NT2/D1 (cell line): Measurements from ENCODE around the gene ACO2.
A peak's percentile ranks its signal among the peaks of the same experiment; 100 is the strongest.
"Not testable (repeated sequence)": the region's sequence is repeated elsewhere in the genome, so short reads cannot be mapped to it uniquely, and the experiment has no call there.

ENCODE experiments used
- DNase-seq: peaks from one replicate; pipeline ENCODE4 v3.0.0-alpha.2; 2011; ENCODE audit warnings: low read depth, low spot score
- H3K27me3 ChIP-seq: 2 replicates; pipeline ENCODE4 v1.6.0; 2011; ENCODE audit warnings: mild to moderate bottlenecking; ENCODE audit not compliant: insufficient read length, insufficient read depth
- H3K36me3 ChIP-seq: 2 replicates; pipeline ENCODE4 v1.6.1; 2011; ENCODE audit warnings: mild to moderate bottlenecking, low read length, mixed read lengths; ENCODE audit not compliant: insufficient read depth, insufficient read length
- H3K4me1 ChIP-seq: 2 replicates; pipeline ENCODE4 v1.5.1; 2011; ENCODE audit not compliant: insufficient read depth, insufficient read length
- H3K4me3 ChIP-seq: 2 replicates; pipeline ENCODE4 v1.5.1; 2011; ENCODE audit warnings: low read depth; ENCODE audit not compliant: insufficient read length
- H3K9ac ChIP-seq: 2 replicates; pipeline ENCODE4 v1.6.0; 2011; ENCODE audit warnings: low read depth; ENCODE audit not compliant: insufficient read length
- H3K9me3 ChIP-seq: 2 replicates; pipeline ENCODE4 v1.5.1; 2011; ENCODE audit warnings: mild to moderate bottlenecking, low read length; ENCODE audit not compliant: insufficient read depth
- SUZ12 ChIP-seq: IDR thresholded peaks from 2 replicates; pipeline ENCODE4 v1.6.1; 2011; ENCODE audit not compliant: insufficient read length, insufficient read depth; ENCODE audit errors: extremely low read depth
- YY1 ChIP-seq: IDR thresholded peaks from 2 replicates; pipeline ENCODE4 v1.6.1; 2011; ENCODE audit not compliant: insufficient read length, insufficient read depth
- ZNF274 ChIP-seq: IDR thresholded peaks from 2 replicates; pipeline ENCODE4 v1.6.1; 2011; ENCODE audit warnings: mild to moderate bottlenecking, low read depth, low read length

ACO2 gene

DNA sequence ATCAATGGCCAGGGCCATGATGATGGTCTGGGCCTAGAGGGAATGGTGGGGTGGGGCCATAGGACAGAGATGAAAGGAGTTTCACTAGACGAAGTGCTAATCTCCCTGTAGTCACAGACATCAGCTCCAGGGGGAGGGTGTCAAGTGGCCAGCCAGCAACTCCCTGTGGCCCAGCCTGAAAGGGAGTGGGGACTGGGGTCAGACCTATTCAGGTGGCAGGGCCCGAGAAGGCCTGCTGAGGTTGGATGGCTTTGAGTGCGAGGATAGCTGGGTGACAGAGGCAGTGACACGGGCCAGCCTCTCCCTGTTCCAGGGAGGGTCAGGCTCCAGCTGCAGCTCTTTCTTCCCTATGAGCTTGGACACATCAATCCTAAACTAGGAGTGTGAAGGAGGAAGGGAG is 33.4 kb upstream of the ACO2 start:
- H3K4me1 ChIP-seq, result no peaks in the 10 kb centered on the region
- no peaks in the 10 kb centered on the region for H3K27me3 ChIP-seq
- H3K4me3 ChIP-seq, result no peak overlapping the region
- no peaks in the 10 kb centered on the region for H3K9me3 ChIP-seq
- no peak for DNase-seq
- no peak overlapping the region for H3K9ac ChIP-seq
- TF ChIP-seq SUZ12 (no peak), YY1 (no peak), ZNF274 (no peak)
- peaks cover 56% of the 10 kb centered on the region for H3K36me3 ChIP-seq

DNA sequence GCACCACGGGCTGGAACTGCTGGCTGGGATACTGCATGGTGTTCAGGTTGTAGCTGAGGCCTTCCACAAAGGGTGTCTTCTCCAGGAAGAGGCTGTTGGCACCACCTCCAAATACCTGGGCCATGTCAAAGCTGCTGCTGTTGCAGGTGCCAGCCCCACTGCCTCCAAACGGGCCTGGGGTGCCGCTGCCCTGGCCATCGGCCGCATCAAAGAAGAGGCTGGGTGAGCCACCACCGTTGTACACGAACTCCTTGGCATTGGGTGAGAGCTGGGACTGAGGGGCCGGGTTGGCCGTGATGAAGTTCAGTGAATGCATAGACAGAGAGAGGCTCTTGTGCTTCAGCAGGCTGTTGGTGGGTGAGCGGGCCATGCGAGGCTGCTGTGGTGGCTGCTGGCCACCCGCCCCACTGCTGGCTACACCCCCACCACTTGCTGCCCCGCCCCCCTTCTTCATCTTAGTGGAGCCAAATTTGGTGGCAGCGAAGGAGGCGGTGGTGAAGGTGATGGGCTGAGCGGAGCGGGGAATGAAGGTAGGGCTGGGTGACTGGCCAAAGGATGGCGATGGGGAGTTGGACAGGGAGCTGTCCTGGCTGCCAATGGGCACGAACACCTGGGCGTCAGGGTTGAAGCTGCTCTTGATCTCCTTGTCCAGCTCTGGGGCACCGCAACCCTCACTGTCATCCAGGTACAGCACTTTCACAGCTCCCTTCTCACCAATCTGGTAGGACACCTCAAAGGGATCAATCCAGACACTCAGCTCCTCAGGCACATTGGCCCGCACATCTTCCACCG is 32.4 kb upstream of the ACO2 start:
- H3K9ac ChIP-seq, result no peak overlapping the region
- no peak for TF ChIP-seq SUZ12
- TF ChIP-seq YY1, result no peak
- no peak for TF ChIP-seq ZNF274
- peaks cover 58% of the 10 kb centered on the region for H3K36me3 ChIP-seq
- H3K9me3 ChIP-seq, result no peaks in the 10 kb centered on the region
- no peak overlapping the region for H3K4me3 ChIP-seq
- H3K27me3 ChIP-seq, result no peaks in the 10 kb centered on the region
- no peak for DNase-seq
- no peaks in the 10 kb centered on the region for H3K4me1 ChIP-seq

DNA sequence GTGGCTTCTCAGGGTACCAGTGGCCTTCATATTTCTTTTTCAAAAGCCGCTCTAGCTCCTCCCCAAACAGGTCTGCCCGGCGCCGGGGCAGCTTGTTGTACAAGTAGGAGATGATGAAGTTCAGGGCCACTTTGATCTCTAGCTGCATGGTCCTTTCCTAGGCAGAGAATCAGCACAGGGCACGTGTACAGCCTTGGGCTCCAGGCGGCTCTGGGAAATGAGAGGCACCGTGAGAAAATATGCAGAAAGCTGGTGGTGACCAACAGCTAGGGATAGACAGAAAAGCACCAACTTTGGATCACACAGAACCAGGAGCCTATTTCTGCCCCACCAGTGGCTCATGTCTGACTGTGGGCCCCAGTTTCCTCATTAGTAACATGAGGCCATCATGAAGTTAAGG is 31.7 kb upstream of the ACO2 start:
- Histone ChIP-seq H3K27me3 (no peaks in the 10 kb centered on the region), H3K9ac (no peak overlapping the region), H3K4me3 (no peak overlapping the region), H3K9me3 (no peaks in the 10 kb centered on the region), H3K36me3 (peaks cover 61% of the 10 kb centered on the region), H3K4me1 (peaks cover 1% of the 10 kb centered on the region)
- DNase-seq, result no peak
- no peak for TF ChIP-seq ZNF274

DNA sequence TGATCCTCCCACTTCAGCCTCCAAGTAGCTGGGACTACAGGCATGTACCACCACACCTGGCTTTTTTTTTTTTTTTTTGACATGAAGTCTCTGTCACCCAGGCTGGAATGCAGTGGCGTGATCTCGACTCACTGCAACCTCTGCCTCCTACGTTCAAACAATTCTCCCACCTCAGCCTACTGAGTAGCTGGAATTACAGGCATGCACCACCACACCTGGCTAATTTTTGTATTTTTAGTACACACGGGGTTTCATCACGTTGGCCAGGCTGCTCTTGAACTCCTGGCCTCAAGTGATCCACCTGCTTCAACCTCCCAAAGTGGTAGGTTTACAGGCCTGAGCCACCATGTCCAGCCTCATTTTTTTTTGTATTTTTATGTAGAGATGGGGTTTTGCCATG is 28.4 kb upstream of the ACO2 start:
- H3K4me3 ChIP-seq, H3K4me1 ChIP-seq, H3K27me3 ChIP-seq, H3K9ac ChIP-seq, H3K9me3 ChIP-seq, DNase-seq: not testable (repeated sequence)
- H3K36me3 ChIP-seq, result peaks cover 65% of the 10 kb centered on the region

DNA sequence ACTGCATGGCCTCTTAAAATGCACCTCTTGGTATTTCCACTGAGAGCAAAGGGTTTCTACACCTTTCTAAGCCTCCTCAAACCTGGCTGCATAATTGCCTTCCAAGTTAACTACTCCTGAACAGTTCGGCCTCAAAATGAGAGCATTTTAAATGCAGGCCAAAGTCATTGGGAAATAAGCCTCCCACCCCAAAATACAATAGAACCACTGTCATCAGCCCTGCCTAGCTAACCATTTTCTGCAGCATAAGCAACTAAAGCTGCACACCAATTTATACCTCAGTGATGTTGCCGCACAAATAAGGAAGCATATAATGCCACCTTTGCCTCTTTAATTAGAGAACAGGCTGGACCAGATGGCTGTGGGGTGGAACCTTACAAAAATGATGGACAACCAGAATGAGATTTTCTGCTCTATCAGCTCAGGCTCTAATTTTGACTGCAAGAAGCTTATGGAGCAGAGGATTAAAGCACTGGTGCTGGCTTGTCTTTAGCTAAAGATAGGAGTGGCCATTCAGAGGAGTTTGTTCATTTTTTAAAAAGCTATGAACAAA is 26.6 kb upstream of the ACO2 start:
- Histone ChIP-seq H3K9ac (no peak overlapping the region), H3K4me1 (peaks cover 3% of the 10 kb centered on the region)
- no peak for TF ChIP-seq YY1
- no peak for TF ChIP-seq SUZ12
- no peak for TF ChIP-seq ZNF274

DNA sequence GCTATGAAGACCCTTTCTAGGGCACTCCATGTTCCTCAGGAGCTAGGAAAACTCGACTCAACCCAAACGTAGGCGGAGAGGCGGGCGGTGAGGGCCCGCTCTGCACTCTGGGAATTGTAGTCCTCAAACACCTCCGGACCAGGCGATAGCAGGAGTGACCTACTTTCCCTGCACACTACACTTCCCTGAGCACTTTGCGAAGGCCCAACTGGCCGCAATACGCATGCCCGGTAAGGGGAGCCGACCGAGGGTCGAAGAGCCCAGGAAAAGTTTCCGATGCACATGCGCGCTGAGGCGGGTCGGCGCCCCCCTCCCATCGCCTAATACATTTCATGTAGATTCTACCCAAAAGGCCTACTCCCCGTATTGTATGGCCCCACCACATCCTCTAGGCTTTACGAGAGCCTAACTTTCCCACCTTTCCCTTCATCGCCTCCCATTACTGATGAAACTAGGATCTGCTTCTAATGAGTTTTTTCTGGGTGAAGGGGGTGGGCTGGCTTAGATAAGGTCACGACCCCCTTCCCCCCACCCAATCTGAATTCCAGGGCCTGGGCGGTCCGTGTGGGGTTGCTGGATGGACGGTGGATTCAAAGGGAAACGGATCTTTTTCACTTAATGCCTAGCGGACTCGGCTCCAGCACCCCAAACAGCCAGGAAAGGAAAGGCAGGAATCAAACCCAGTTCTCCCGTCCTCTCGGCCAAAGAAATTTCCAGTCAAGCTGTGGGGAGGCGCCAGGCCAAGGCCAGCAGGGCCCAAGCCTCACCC is 24.4 kb upstream of the ACO2 start:
- Histone ChIP-seq H3K4me1 (peaks cover 3% of the 10 kb centered on the region), H3K9me3 (no peaks in the 10 kb centered on the region), H3K4me3 (peak overlapping the region; percentile 75), H3K36me3 (peaks cover 32% of the 10 kb centered on the region), H3K27me3 (no peaks in the 10 kb centered on the region), H3K9ac (peak overlapping the region; percentile 98)
- DNase-seq, result peak; percentile 93
- TF ChIP-seq YY1 (no peak), ZNF274 (no peak), SUZ12 (no peak)

More for the DNA sequence above, 26.6 kb upstream of the ACO2 start:
- DNase-seq, result no peak
- H3K36me3 ChIP-seq, result peaks cover 47% of the 10 kb centered on the region
- no peaks in the 10 kb centered on the region for H3K27me3 ChIP-seq
- no peaks in the 10 kb centered on the region for H3K9me3 ChIP-seq
- H3K4me3 ChIP-seq, result no peak overlapping the region

DNA sequence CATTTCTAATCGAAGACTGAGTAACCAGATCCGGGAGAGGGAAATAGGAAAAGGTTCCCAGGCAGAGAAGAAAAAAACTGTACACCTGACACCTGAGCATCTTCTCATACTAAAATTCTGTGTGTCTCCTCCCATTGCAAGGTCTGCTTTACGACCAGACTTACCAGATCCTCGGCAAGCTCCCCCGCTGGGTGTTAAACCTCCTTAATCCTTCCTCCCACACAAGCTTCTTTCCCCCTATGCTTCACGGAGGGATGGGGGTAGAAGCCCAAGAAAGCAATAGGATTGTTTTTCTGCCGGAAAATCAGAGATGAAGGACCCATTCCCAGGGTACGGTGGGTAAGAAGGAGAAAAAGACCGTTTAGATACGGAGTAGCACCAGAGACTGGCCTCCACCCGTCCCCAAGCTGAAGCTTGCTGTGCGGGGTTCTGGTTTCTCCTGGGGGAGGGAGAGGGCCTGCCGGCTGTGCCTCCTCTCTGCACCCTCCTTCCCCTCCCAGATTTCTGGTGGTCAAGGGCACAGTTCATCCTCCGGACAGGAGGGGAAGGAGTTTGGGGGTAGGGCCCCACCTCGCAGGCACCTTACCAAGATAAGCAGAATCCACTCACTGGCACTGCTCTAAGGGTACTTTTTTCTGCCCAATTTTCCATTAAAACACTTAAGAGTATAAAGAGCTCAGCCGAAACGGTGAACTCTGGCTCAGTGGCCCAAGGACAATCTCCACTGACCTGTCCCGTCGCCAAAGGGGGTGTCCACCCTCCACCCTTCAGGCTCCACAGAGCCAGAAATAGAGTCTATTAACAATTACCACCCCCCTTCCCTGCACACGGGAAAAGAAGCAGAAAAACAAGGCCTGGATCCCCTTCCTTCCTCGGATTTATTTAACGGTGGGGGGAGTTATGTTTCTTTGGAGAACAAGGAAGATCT is 23.5 kb upstream of the ACO2 start:
- H3K4me3 ChIP-seq, result peak overlapping the region; percentile 75
- H3K36me3 ChIP-seq, result peaks cover 29% of the 10 kb centered on the region
- no peak for DNase-seq
- TF ChIP-seq YY1, result no peak
- peak overlapping the region; percentile 98 for H3K9ac ChIP-seq
- H3K9me3 ChIP-seq, result no peaks in the 10 kb centered on the region
- H3K27me3 ChIP-seq, result no peaks in the 10 kb centered on the region
- peaks cover 3% of the 10 kb centered on the region for H3K4me1 ChIP-seq
